ENCODE data around the gene CBX1.

CBX1 gene

DNA sequence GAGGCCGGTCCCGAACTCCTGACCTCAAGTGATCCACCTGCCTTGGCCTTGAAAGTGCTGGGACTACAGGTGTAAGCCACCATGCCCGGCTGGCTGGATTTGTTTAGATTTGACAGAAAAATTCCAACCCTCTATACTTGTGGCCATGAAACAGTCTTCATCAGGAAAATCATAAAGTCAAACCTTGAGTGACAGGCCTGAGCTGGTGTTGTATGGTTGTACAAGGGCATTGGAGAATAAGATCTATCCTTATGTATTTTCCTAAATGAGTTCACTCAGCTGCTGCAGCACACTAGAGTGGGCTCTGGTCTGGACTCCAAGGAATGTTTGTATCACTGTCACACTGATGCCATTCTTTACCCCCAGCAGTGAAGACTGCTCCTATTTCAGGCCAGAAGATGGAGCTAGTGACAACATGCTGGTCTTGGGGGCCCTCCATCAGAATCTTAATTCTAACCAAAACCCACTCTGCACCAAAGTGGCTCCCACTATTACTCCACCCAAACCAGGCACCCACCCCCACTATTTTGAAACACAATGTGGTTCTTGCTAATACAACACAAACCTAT is 33.7 kb upstream of the CBX1 start:
- no peak for DNase-seq (ENCODE audit: low spot score)
- Histone ChIP-seq H2BK15ac (ENCODE audit: low read length) (no peak overlapping the region), H3K4ac (ENCODE audit: low read length) (no peak overlapping the region), H3K9me3 (replicated peaks in 1 of 2; ENCODE audit: control insufficient read depth in 2 of 2, insufficient read depth in 1 of 2, low read depth in 1 of 2, low read length in 2 of 2) (no peaks in the 10 kb centered on the region), H3K27me3 (ENCODE audit: control insufficient read depth in 3 of 3, insufficient read depth in 3 of 3, low read depth in 1 of 3, low read length in 3 of 3) (peaks cover 0 to 7% (median 0%) of the 10 kb centered on the region in 3 experiments), H3K79me1 (ENCODE audit: low read depth, low read length) (no peaks in the 10 kb centered on the region), H3K36me3 (replicated peaks in 1 of 2; ENCODE audit: control insufficient read depth in 2 of 2, insufficient read depth in 2 of 2, low read length in 2 of 2) (no peaks in the 10 kb centered on the region), H3K4me2 (ENCODE audit: insufficient read depth, low read length, poor library complexity, severe bottlenecking) (no peak overlapping the region), H2BK120ac (ENCODE audit: low read depth, low read length) (no peak overlapping the region), H3K9ac (ENCODE audit: low read depth, low read length, poor library complexity) (no peak overlapping the region), H2BK5ac (ENCODE audit: low read length) (no peak overlapping the region), H3K27ac (replicated peaks; ENCODE audit: low read length) (no peak overlapping the region), H3K4me1 (ENCODE audit: control insufficient read depth in 2 of 2, insufficient read depth in 1 of 2, low read depth in 1 of 2, low read length in 2 of 2) (no peaks in the 10 kb centered on the region), H4K8ac (ENCODE audit: low read depth, low read length) (no peak overlapping the region), H3K14ac (ENCODE audit: low read length) (no peak overlapping the region), H2BK12ac (ENCODE audit: low read length) (no peak overlapping the region), H3K18ac (ENCODE audit: low read length) (no peak overlapping the region), H3K23ac (ENCODE audit: low read depth, low read length, poor library complexity) (no peak overlapping the region), H3K4me3 (ENCODE audit: low read length in 2 of 2) (no peak overlapping the region), H4K91ac (ENCODE audit: low read depth, low read length, poor library complexity) (no peak overlapping the region), H2AK5ac (ENCODE audit: low read depth, low read length) (no peak overlapping the region), H2AFZ (ENCODE audit: low read length) (no peak overlapping the region)
- WGBS, 2 donors (ENCODE audit: extremely low coverage in 2 of 2, insufficient read length in 2 of 2, insufficient replicate concordance in 1 of 2), result no CpG with 5 or more reads among the region's 3 CpGs

DNA sequence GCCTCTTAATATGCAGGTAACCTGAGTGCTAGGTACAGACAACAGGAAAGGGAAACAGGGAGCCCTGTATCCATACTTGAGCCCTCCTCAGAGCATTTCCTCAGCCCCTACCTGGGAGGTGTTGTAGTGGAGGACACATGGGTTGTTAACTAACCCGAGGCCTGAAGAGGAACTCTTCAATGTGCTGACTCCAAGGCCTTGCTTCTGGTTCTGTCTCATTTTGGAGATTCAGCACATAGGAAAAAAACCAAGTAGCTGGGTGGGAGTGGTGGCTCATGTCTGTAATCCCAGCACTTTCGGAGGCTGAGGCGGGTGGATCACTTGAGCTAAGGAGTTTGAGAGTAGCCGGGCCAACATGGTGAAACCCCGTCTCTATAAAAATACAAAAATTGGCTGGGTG is 31.1 kb upstream of the CBX1 start:
- no peak overlapping the region for H3K27ac ChIP-seq (replicated peaks; ENCODE audit: low read length)
- H3K79me1 ChIP-seq (ENCODE audit: low read depth, low read length), result no peaks in the 10 kb centered on the region
- no peak overlapping the region for H2AFZ ChIP-seq (ENCODE audit: low read length)
- H3K27me3 ChIP-seq (ENCODE audit: control insufficient read depth in 3 of 3, insufficient read depth in 3 of 3, low read depth in 1 of 3, low read length in 3 of 3), result no peaks in the 10 kb centered on the region
- no peak overlapping the region for H2AK5ac ChIP-seq (ENCODE audit: low read depth, low read length)
- no peaks in the 10 kb centered on the region for H3K4me1 ChIP-seq (ENCODE audit: control insufficient read depth in 2 of 2, insufficient read depth in 1 of 2, low read depth in 1 of 2, low read length in 2 of 2)
- H3K4ac ChIP-seq (ENCODE audit: low read length), result no peak overlapping the region
- H2BK5ac ChIP-seq (ENCODE audit: low read length), result no peak overlapping the region
- no peak overlapping the region for H3K23ac ChIP-seq (ENCODE audit: low read depth, low read length, poor library complexity)
- no peak overlapping the region for H3K4me2 ChIP-seq (ENCODE audit: insufficient read depth, low read length, poor library complexity, severe bottlenecking)
- H3K18ac ChIP-seq (ENCODE audit: low read length), result no peak overlapping the region
- H3K4me3 ChIP-seq (ENCODE audit: low read length in 2 of 2), result no peak overlapping the region
- H3K14ac ChIP-seq (ENCODE audit: low read length), result no peak overlapping the region
- H2BK15ac ChIP-seq (ENCODE audit: low read length), result no peak overlapping the region
- H2BK120ac ChIP-seq (ENCODE audit: low read depth, low read length), result no peak overlapping the region
- H4K91ac ChIP-seq (ENCODE audit: low read depth, low read length, poor library complexity), result no peak overlapping the region
- no peak overlapping the region for H2BK12ac ChIP-seq (ENCODE audit: low read length)
- no peaks in the 10 kb centered on the region for H3K36me3 ChIP-seq (replicated peaks in 1 of 2; ENCODE audit: control insufficient read depth in 2 of 2, insufficient read depth in 2 of 2, low read length in 2 of 2)
- no CpG with 5 or more reads among the region's 5 CpGs for WGBS, 2 donors (ENCODE audit: extremely low coverage in 2 of 2, insufficient read length in 2 of 2, insufficient replicate concordance in 1 of 2)
- no peak overlapping the region for H4K8ac ChIP-seq (ENCODE audit: low read depth, low read length)
- DNase-seq (ENCODE audit: low spot score), result no peak
- H3K9ac ChIP-seq (ENCODE audit: low read depth, low read length, poor library complexity), result no peak overlapping the region
- no peaks in the 10 kb centered on the region for H3K9me3 ChIP-seq (replicated peaks in 1 of 2; ENCODE audit: control insufficient read depth in 2 of 2, insufficient read depth in 1 of 2, low read depth in 1 of 2, low read length in 2 of 2)

DNA sequence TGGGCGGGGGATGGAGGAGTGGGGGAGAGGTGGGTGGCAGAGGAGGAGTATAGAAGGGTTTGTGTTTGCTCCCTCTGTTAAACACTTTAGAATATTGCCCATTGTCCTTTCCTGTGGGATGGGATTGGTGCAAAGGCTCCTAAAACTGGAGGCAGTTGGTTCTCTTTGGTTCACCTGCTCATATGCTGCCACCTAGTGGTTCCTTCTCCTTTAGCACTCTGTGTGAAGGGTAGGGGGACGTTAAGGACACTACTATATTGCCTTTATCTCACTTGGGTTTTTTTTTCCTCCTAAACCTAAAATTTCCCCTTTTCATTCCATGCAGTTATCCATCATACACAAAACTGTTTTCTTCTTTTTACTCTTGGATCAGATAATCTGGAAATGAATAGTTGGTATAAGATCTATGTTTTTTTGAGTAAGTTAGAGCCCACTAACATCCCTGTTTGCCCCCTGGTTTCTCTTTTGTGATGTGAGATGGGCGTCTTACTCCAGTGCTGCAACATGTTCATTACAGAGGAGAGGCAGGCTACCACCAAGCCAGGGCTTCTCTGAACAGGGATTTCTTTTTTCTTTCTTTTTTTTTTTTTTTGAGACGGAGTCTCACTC is 30.0 kb upstream of the CBX1 start:
- Histone ChIP-seq H2AK5ac (ENCODE audit: low read depth, low read length) (no peak overlapping the region), H3K14ac (ENCODE audit: low read length) (no peak overlapping the region), H3K27me3 (ENCODE audit: control insufficient read depth in 3 of 3, insufficient read depth in 3 of 3, low read depth in 1 of 3, low read length in 3 of 3) (no peaks in the 10 kb centered on the region), H2BK120ac (ENCODE audit: low read depth, low read length) (no peak overlapping the region), H4K8ac (ENCODE audit: low read depth, low read length) (no peak overlapping the region), H2BK15ac (ENCODE audit: low read length) (no peak overlapping the region), H3K4me3 (ENCODE audit: low read length in 2 of 2) (no peak overlapping the region), H3K9ac (ENCODE audit: low read depth, low read length, poor library complexity) (no peak overlapping the region), H2BK5ac (ENCODE audit: low read length) (no peak overlapping the region), H3K9me3 (replicated peaks in 1 of 2; ENCODE audit: control insufficient read depth in 2 of 2, insufficient read depth in 1 of 2, low read depth in 1 of 2, low read length in 2 of 2) (no peaks in the 10 kb centered on the region), H3K4me2 (ENCODE audit: insufficient read depth, low read length, poor library complexity, severe bottlenecking) (no peak overlapping the region), H3K27ac (replicated peaks; ENCODE audit: low read length) (no peak overlapping the region), H3K79me1 (ENCODE audit: low read depth, low read length) (no peaks in the 10 kb centered on the region), H4K91ac (ENCODE audit: low read depth, low read length, poor library complexity) (no peak overlapping the region), H3K23ac (ENCODE audit: low read depth, low read length, poor library complexity) (no peak overlapping the region), H3K36me3 (replicated peaks in 1 of 2; ENCODE audit: control insufficient read depth in 2 of 2, insufficient read depth in 2 of 2, low read length in 2 of 2) (peaks cover 0 to 6% of the 10 kb centered on the region in 2 donors), H3K18ac (ENCODE audit: low read length) (no peak overlapping the region), H3K4ac (ENCODE audit: low read length) (no peak overlapping the region), H2BK12ac (ENCODE audit: low read length) (no peak overlapping the region), H3K4me1 (ENCODE audit: control insufficient read depth in 2 of 2, insufficient read depth in 1 of 2, low read depth in 1 of 2, low read length in 2 of 2) (no peaks in the 10 kb centered on the region), H2AFZ (ENCODE audit: low read length) (peak overlapping the region; percentile 78)
- no CpG with 5 or more reads among the region's 4 CpGs for WGBS, 2 donors (ENCODE audit: extremely low coverage in 2 of 2, insufficient read length in 2 of 2, insufficient replicate concordance in 1 of 2)
- DNase-seq (ENCODE audit: low spot score), result peak; percentile 72

DNA sequence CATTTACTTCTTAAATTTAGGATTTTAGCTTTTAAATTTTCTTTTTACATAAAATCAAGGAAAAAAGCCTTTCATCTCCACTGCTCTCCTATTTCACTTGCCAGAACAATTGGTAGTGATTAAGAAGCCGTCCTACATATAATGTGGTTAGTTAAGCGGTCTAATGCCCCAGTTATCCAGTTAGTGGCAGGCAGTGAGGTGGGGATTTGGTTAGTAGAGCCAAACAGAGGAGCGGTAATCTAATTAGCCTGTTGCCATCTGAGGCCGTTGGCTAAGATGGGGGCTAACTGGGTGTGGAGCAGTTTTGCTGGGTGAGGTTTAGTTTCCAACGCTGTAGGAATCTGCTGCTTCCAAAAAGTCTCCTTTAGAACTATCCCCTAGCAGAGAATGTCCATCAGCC is 28.7 kb upstream of the CBX1 start:
- no peaks in the 10 kb centered on the region for H3K27me3 ChIP-seq (ENCODE audit: control insufficient read depth in 3 of 3, insufficient read depth in 3 of 3, low read depth in 1 of 3, low read length in 3 of 3)
- H4K8ac ChIP-seq (ENCODE audit: low read depth, low read length), result no peak overlapping the region
- H3K36me3 ChIP-seq (replicated peaks in 1 of 2; ENCODE audit: control insufficient read depth in 2 of 2, insufficient read depth in 2 of 2, low read length in 2 of 2), result peaks cover 3 to 13% of the 10 kb centered on the region in 2 donors

More for the DNA sequence above, 28.7 kb upstream of the CBX1 start:
- Histone ChIP-seq H3K9ac (ENCODE audit: low read depth, low read length, poor library complexity) (no peak overlapping the region), H2AK5ac (ENCODE audit: low read depth, low read length) (no peak overlapping the region), H3K14ac (ENCODE audit: low read length) (no peak overlapping the region), H3K4me1 (ENCODE audit: control insufficient read depth in 2 of 2, insufficient read depth in 1 of 2, low read depth in 1 of 2, low read length in 2 of 2) (no peaks in the 10 kb centered on the region), H2BK15ac (ENCODE audit: low read length) (no peak overlapping the region), H4K91ac (ENCODE audit: low read depth, low read length, poor library complexity) (no peak overlapping the region), H2BK120ac (ENCODE audit: low read depth, low read length) (no peak overlapping the region), H3K4ac (ENCODE audit: low read length) (no peak overlapping the region), H3K9me3 (replicated peaks in 1 of 2; ENCODE audit: control insufficient read depth in 2 of 2, insufficient read depth in 1 of 2, low read depth in 1 of 2, low read length in 2 of 2) (no peaks in the 10 kb centered on the region), H3K4me3 (ENCODE audit: low read length in 2 of 2) (no peak overlapping the region), H3K27ac (replicated peaks; ENCODE audit: low read length) (no peak overlapping the region), H2BK5ac (ENCODE audit: low read length) (no peak overlapping the region), H3K18ac (ENCODE audit: low read length) (no peak overlapping the region), H2AFZ (ENCODE audit: low read length) (no peak overlapping the region), H3K79me1 (ENCODE audit: low read depth, low read length) (no peaks in the 10 kb centered on the region), H2BK12ac (ENCODE audit: low read length) (no peak overlapping the region), H3K4me2 (ENCODE audit: insufficient read depth, low read length, poor library complexity, severe bottlenecking) (no peak overlapping the region), H3K23ac (ENCODE audit: low read depth, low read length, poor library complexity) (no peak overlapping the region)
- WGBS, 2 donors (ENCODE audit: extremely low coverage in 2 of 2, insufficient read length in 2 of 2, insufficient replicate concordance in 1 of 2), result no CpG with 5 or more reads among the region's 5 CpGs
- no peak for DNase-seq (ENCODE audit: low spot score)

Data from neuronal stem cell (in vitro differentiated cells).